Mammary epithelial cell (primary cell): ENCODE data around the gene SUMF1.

Experiments used
- EZH2 ChIP-seq: IDR thresholded peaks from 2 replicates; pipeline ENCODE4 v1.6.1; 2012; ENCODE audit warnings: low read length, inconsistent platforms, borderline replicate concordance
- TF ChIP-seq, protein P1 (sequence below), 2 donors: IDR thresholded peaks in 1 of 2; conservative IDR thresholded peaks in 1 of 2; 2 replicates each; pipeline ENCODE4 v1.5.1; 2011 to 2012; ENCODE audit warnings: inconsistent platforms in 2 of 2, low read length in 2 of 2, mild to moderate bottlenecking in 2 of 2, control low read depth in 1 of 2, low read depth in 1 of 2; ENCODE audit not compliant: insufficient read depth in 1 of 2; ENCODE audit errors: extremely low read depth in 1 of 2

- TF ChIP-seq, protein P1, sequence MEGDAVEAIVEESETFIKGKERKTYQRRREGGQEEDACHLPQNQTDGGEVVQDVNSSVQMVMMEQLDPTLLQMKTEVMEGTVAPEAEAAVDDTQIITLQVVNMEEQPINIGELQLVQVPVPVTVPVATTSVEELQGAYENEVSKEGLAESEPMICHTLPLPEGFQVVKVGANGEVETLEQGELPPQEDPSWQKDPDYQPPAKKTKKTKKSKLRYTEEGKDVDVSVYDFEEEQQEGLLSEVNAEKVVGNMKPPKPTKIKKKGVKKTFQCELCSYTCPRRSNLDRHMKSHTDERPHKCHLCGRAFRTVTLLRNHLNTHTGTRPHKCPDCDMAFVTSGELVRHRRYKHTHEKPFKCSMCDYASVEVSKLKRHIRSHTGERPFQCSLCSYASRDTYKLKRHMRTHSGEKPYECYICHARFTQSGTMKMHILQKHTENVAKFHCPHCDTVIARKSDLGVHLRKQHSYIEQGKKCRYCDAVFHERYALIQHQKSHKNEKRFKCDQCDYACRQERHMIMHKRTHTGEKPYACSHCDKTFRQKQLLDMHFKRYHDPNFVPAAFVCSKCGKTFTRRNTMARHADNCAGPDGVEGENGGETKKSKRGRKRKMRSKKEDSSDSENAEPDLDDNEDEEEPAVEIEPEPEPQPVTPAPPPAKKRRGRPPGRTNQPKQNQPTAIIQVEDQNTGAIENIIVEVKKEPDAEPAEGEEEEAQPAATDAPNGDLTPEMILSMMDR (conservative IDR thresholded peaks at IDR 0.05 in 1 of 2, IDR thresholded peaks at IDR 0.05 in 1 of 2; ENCODE audit: extremely low read depth in 1 of 2, insufficient read depth in 1 of 2, low read depth in 1 of 2, low read length in 2 of 2): no peak
- no peak for TF ChIP-seq EZH2
Observed at GRCh38 chr3:4313606-4314293, 153.3 kb downstream of the SUMF1 start.
